Testis (tissue), 3 donors: ENCODE data around the gene MAP4. TPM values are rescaled to one million over a fixed set of nuclear protein-coding genes. Genes with fewer than 3 reads are reported as not detected.

Experiments used
- DNase-seq: peaks from one replicate; pipeline ENCODE4 v3.0.0-alpha.2; 2019
- H3K27ac ChIP-seq, 2 donors: fragments of 200-600 bp; sonication (generic); one replicate each; pipeline ENCODE4 v1.5.1; 2019
- H3K27me3 ChIP-seq: fragments of 200-600 bp; sonication (generic); one replicate; pipeline ENCODE4 v1.5.1; 2019
- H3K36me3 ChIP-seq: fragments of 200-600 bp; sonication (generic); one replicate; pipeline ENCODE4 v1.5.1; 2017; ENCODE audit warnings: low read depth; ENCODE audit errors: missing control alignments
- H3K4me1 ChIP-seq: fragments of 200-600 bp; sonication (generic); one replicate; pipeline ENCODE4 v1.5.1; 2019
- H3K4me3 ChIP-seq, 2 donors: fragments of 200-600 bp; sonication (generic); one replicate each; pipeline ENCODE4 v1.5.1; 2017 to 2019
- H3K9me3 ChIP-seq: fragments of 200-600 bp; sonication (generic); one replicate; pipeline ENCODE4 v1.5.1; 2017
- POLR2A ChIP-seq: fragments of 450-650 bp; IDR thresholded peaks from one replicate; pipeline ENCODE4 v1.6.1; 2017; ENCODE audit warnings: antibody characterized with exemption, mild to moderate bottlenecking, moderate library complexity
- WGBS, 2 donors: methylation state at CpG; one replicate each; pipeline ENCODE4 v1.1.5; 2018; 5-methylcytosine and 5-hydroxymethylcytosine counted together
- intact Hi-C: fragments of 100-400 bp; cut with DNase I; formaldehyde crosslinking; loops from one replicate; pipeline ENCODE4 v1.15.1; 2023; ENCODE audit warnings: low total_unique reads
- polyA plus RNA-seq: library from polyadenylated mRNA; stranded (reverse); fragments of 350-450 nt; fragmentation: Illumina TruSeq; extraction: RNeasy Lipid Tissue Mini Kit (QIAGEN cat#74804); gene quantifications from one replicate; pipeline ENCODE4 v1.2.3, GENCODE V29; 2014; ENCODE audit warnings: low read depth, low replicate concordance; ENCODE audit not compliant: insufficient read depth
- total RNA-seq, 2 donors: library from RNA; depleted of rRNA; stranded (reverse); fragments of >200 nt; gene quantifications; one replicate each; pipeline ENCODE4 v1.2.3, GENCODE V29; 2016
- TF ChIP-seq, protein P1 (sequence below), 3 experiments: fragments of 450-650 bp in 2 of 3; fragments of 200-600 bp in 1 of 3; sonication (generic) in 1 of 3; IDR thresholded peaks; one replicate each; pipeline ENCODE4 v1.5.1; 2016 to 2019; ENCODE audit warnings: antibody characterized with exemption in 3 of 3, mild to moderate bottlenecking in 2 of 3, moderate library complexity in 1 of 3

The MAP4 gene
- total and polyA plus RNA-seq, 3 donors from 2014 or later, result 195 to 241 (median 226) TPM

DNA sequence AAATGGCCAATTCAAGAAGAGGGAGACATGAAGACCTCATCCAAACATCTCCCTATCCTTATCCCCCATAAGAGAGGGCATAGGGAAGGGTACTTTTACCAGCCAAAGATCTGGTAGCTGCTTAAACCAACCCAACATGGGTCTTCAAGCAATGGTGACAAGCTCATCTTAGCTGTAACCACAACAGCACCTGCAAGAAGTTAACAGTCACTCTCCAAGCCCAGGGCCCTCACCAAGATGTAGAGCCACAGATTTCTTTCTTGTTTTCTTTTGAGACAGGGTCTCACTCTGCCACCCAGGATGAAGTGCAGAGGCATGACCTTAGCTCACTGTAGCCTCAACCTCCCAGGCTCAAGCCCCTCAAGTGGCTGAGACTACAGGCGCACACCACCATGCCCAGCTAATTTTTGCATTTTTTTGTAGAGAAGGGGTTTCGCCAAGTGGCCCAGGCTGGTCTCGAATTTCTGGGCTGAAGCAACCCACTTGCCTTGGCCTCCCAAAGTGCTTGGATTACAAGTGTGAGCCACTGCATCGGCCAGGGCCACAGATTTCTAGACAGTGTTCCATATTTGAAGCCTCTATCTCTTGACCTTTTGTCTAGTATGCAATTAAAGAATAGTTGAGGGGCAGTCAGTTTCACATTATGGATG is 156.1 kb downstream of the MAP4 start:
- Histone ChIP-seq H3K9me3 (no peaks in the 10 kb centered on the region), H3K4me1 (no peaks in the 10 kb centered on the region), H3K36me3 (no peaks in the 10 kb centered on the region), H3K27me3 (no peaks in the 10 kb centered on the region), H3K4me3 (no peak overlapping the region), H3K27ac (no peak overlapping the region)
- WGBS, 2 donors, result 82 to 85% methylated on average over 4 of the region's 4 CpGs
- DNase-seq, result no peak
- intact Hi-C loops, result loop anchor here (10.0 kb wide), 1 partner anchor 295 kb away; no protein-coding TSS in a partner anchor
- no peak for TF ChIP-seq POLR2A
- TF ChIP-seq, protein P1, sequence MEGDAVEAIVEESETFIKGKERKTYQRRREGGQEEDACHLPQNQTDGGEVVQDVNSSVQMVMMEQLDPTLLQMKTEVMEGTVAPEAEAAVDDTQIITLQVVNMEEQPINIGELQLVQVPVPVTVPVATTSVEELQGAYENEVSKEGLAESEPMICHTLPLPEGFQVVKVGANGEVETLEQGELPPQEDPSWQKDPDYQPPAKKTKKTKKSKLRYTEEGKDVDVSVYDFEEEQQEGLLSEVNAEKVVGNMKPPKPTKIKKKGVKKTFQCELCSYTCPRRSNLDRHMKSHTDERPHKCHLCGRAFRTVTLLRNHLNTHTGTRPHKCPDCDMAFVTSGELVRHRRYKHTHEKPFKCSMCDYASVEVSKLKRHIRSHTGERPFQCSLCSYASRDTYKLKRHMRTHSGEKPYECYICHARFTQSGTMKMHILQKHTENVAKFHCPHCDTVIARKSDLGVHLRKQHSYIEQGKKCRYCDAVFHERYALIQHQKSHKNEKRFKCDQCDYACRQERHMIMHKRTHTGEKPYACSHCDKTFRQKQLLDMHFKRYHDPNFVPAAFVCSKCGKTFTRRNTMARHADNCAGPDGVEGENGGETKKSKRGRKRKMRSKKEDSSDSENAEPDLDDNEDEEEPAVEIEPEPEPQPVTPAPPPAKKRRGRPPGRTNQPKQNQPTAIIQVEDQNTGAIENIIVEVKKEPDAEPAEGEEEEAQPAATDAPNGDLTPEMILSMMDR (IDR thresholded peaks at IDR 0.05), result no peak

DNA sequence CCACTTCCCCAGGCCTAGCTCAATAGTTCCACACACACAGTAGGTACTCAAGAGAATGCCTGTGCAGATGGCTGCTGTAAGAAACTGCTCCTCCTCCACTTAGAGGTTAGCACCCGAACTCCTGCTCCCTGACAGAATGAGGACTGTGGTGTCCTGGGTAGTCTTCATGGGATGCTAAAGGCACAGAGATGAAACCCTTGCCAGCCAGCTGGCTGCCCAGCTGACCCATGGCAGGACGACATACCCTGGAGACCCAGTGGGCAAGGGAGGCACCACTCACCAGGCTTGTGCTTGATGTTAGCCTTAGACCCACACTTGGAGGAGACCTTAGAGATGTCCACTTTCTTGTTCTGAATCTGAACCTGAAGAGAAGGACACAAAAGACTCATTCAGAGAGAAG is 159.1 kb downstream of the MAP4 start:
- 96% methylated on average over 2 of the region's 2 CpGs; no CpG with 5 or more reads in 1 of the 2 donors for WGBS, 2 donors
- Histone ChIP-seq H3K27ac (no peak overlapping the region), H3K27me3 (no peaks in the 10 kb centered on the region), H3K36me3 (no peaks in the 10 kb centered on the region), H3K4me1 (peaks cover 10% of the 10 kb centered on the region), H3K9me3 (no peaks in the 10 kb centered on the region), H3K4me3 (no peak overlapping the region)
- intact Hi-C loops, result loop anchor here (10.0 kb wide), 1 partner anchor 298 kb away; no protein-coding TSS in a partner anchor
- no peak for DNase-seq
- TF ChIP-seq, protein P1 (IDR thresholded peaks at IDR 0.05), result no peak
- TF ChIP-seq POLR2A, result no peak

DNA sequence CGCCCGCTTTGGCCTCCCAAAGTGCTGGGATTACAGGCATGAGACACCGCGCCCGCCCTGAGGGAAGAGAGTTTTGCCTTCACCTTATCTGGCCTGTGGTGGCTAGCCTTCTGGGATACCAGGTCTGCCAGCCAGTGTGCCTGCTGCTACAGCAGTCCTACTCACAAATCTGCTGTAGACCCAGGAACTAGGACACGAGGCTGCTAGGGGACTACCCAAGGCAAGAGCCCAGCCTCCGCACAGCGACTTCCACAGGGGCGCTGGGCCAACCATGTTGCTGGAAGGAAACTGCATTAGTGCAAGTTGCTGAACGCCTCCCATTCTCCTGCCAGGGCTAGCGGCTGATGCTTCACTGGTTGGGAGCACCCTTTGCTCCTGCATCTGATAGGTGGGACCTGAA is 159.5 kb downstream of the MAP4 start:
- TF ChIP-seq POLR2A, result no peak
- TF ChIP-seq, protein P1 (IDR thresholded peaks at IDR 0.05), result no peak
- intact Hi-C loops, result loop anchor here (10.0 kb wide), 1 partner anchor 298 kb away; no protein-coding TSS in a partner anchor
- Histone ChIP-seq H3K36me3 (no peaks in the 10 kb centered on the region), H3K4me3 (no peak overlapping the region), H3K27me3 (no peaks in the 10 kb centered on the region), H3K27ac (no peak overlapping the region), H3K9me3 (no peaks in the 10 kb centered on the region), H3K4me1 (peaks cover 10% of the 10 kb centered on the region)
- DNase-seq, result no peak
- WGBS, 2 donors, result 83 to 92% methylated on average over 11 of the region's 11 CpGs

DNA sequence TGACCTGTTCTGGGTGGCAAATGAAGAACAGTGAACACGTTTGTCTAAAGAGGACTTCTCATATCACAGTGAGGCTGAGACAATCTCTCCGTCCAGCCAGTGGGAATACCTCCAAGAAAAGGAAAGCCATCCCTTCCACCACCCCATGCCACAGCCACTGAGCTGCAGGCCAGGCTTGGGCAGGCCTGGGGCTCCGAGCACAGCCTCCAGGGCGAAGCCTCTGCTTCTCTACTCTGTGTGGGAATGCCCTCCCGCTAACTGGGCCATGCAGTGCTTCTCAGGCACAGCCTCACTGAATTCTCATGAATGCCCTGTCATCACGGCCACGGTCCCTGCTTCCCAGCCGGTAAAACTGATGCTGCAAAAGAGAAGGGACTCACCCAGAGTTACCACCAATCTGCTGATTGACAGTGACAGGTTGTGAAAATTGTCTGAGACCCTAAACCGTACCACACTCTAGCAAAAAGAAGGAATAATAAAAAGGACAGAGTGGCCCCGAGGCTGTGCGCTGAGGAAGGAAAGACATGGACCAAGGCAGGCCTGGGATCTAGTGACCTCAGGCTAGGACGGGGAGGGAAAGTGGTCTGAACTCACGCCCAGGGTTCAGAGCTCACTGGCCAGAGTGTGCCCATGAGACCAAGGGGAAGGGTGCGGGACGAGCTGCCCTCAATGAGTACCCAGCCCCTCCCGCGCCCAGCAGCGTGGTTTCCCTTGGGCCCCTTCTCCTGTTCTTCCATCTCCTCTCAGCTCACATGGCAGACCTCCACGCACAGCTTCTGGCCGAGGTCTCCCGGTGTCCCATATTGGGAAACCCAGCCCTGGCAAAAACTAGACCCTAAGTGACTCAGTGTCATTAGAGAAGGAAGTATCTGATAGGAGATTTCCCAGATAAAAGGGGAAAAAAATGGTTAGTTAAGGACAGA is 160.5 kb downstream of the MAP4 start:
- Histone ChIP-seq H3K4me1 (peaks cover 10% of the 10 kb centered on the region), H3K36me3 (no peaks in the 10 kb centered on the region), H3K4me3 (no peak overlapping the region), H3K27me3 (no peaks in the 10 kb centered on the region), H3K27ac (peak overlapping the region in 1 of 2 donors; percentile 22), H3K9me3 (no peaks in the 10 kb centered on the region)
- WGBS, 2 donors, result 88% methylated on average over 21 of the region's 21 CpGs
- TF ChIP-seq, protein P1 (IDR thresholded peaks at IDR 0.05), result no peak
- TF ChIP-seq POLR2A, result no peak
- DNase-seq, result no peak
- intact Hi-C loops, result loop anchor here (10.0 kb wide), 1 partner anchor 299 kb away; no protein-coding TSS in a partner anchor
